Heart left ventricle (tissue), 13 donors: ENCODE data around the gene ALDH4A1.
A peak's percentile ranks its signal among the peaks of the same experiment; 100 is the strongest.

Experiments used
- CTCF ChIP-seq, 12 donors: fragments of 200-600 bp; sonication (generic) in 4 of 12; IDR thresholded peaks; one replicate each; pipeline versions ENCODE4 v1.5.0 to v1.8.0; 2018 to 2022; ENCODE audit warnings: antibody characterized with exemption in 12 of 12, mild to moderate bottlenecking in 5 of 12
- POLR2A ChIP-seq, 2 donors: fragments of 450-650 bp; IDR thresholded peaks; one replicate each; pipeline ENCODE4 v1.6.1; 2017; ENCODE audit warnings: antibody characterized with exemption in 2 of 2, mild to moderate bottlenecking in 2 of 2, moderate library complexity in 2 of 2
- donor health status: ischemic (EF 13 %, LVEDD 7.1; RV severe dilation, severe dysfunction).
- donor health status: DM: no; HTN: yes; CAD: no.
- donor health status: DM: no; HTN: no; CAD: no.
- donor health status: ischemic (EF 25% LVEDD 6.9; RV normal size, moderate dysfunction).
- donor health status: ischemic (EF 25% LVEDD 5.7; RV mildly dilated, moderate dysfunction).
- donor health status: ischemic (EF 35%, LVEDD 5.7; RV mildly dilated, moderate dysfunction).
- donor health status: nonischemic (EF 11% LVEDD 7.7; RV severe dilation, severe dysfunction).
- donor health status: DM: yes; HTN: yes; CAD: no.
- donor health status: PGD.
- donor health status: ischemic (EF 29% LVEDD 5.4; RV normal size, mild dysfunction).
- donor health status: nonischemic (EF 23%, LVEDD 6.1; RV moderate dilation, normal function).

GRCh38 chr1:18949686-18950400 is 47.5 kb upstream of the ALDH4A1 start:
- TF ChIP-seq POLR2A (IDR thresholded peaks at IDR 0.05) (no peak), CTCF (IDR thresholded peaks at IDR 0.05) (peak in 4 of 12 donors; percentile 9 to 38 (median 27))
